Activated CD4-positive, CD25-positive, alpha-beta regulatory T cell treated with anti-CD3 and anti-CD28 coated beads, Interleukin-2, amount 50 U/mL, for 24 hours (primary cell): Measurements from ENCODE around the gene TAMM41.
"Not testable (repeated sequence)": the region's sequence is repeated elsewhere in the genome, so short reads cannot be mapped to it uniquely, and the experiment has no call there.

Experiments
- ATAC-seq, 2 donors: fragments of 150-1000 bp; cut with Tn5 transposase; one replicate each; pipeline ENCODE4 v1.10.0; 2021; ENCODE audit warnings: mild to moderate bottlenecking in 1 of 2, moderate library complexity in 1 of 2

Gene TAMM41

DNA sequence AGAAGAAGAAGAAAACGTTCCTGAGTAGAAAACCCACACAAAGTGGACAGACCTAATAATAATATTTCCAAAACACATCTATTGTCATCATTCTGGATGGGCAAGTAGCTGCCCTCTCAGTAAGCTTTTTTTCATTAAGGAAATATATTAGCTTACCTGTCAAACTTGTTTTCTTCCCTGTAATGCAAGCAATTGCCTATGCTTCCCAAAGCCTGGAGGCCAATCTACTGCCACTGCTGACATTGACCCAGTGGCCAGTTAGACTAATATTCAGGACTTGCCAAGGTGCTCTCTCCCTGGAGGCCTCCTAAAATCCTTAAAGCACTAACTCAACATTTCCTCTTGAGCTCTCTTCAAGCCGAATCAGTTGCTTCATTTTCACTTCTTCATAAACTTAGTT is 86.7 kb downstream of the TAMM41 start:
- no peak for ATAC-seq

GRCh38 chr3:11757929-11758328 is 88.8 kb downstream of the TAMM41 start:
- ATAC-seq, result no peak

DNA sequence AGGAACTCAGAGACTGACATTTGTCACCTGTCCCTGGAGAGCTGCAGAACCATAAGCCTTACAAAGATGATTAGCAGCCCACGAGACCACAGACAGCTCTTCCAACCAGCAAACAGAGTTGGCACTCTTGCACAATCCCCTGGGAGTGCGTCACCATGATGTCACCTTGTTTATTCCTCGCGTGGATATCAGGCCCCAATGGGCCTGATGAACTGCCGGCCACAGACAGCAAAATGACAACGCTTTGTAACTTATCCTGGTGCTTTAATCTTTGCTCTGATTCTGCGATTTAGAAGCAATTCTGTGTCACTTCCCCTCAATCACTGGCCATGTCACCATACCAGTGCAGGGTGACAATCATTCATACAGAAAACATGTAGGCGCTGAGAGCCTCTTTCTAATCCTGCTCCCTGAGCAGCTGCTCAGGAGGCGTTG is 89.2 kb downstream of the TAMM41 start:
- ATAC-seq, result no peak

DNA sequence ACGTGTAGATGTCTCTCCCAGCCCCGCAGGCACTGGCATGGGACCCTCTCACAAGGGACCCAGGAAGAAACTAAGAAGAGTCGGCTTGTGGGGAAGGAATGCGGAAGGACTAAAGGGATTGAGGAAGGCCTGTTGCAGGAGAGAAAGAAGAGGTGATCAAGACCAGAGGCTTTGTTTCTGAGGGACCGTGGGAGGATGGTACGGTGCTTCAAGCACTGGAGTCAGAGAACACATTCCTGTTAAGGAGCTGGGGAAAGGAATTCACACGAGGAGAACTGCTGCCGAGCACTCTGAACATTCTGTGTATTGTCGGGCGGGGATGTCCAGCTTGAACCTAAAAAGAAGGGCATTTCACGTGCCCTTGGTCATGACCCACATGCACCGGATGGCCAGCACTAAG is 91.4 kb downstream of the TAMM41 start:
- ATAC-seq, result no peak

- ATAC-seq, result not testable (repeated sequence)
These were observed 94.4 kb downstream of the TAMM41 start for GRCh38 chr3:11752254-11752653.

DNA sequence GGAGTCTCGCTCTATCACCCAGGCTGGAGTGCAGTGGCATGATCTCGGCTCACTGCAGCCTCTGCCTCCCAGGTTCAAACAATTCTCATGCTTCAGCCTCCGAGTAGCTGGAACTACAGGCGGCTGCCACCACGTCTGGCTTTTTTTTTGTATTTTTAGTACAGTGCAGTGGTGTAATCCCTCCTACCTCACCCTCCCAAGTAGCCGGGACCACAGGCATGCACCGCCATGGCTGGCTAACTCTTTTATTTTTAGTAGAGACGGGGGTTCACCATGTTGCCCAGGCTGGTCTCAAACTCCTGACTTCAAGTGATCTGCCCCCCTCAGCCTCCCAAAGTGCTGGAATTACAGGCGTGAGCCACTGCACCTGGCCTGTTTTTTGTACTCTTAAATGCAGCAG is 98.4 kb downstream of the TAMM41 start:
- not testable (repeated sequence) for ATAC-seq
